ENCODE measurements around the gene NOP14.
"Not testable (repeated sequence)": the region's sequence is repeated elsewhere in the genome, so short reads cannot be mapped to it uniquely, and the experiment has no call there.

NOP14 gene

DNA sequence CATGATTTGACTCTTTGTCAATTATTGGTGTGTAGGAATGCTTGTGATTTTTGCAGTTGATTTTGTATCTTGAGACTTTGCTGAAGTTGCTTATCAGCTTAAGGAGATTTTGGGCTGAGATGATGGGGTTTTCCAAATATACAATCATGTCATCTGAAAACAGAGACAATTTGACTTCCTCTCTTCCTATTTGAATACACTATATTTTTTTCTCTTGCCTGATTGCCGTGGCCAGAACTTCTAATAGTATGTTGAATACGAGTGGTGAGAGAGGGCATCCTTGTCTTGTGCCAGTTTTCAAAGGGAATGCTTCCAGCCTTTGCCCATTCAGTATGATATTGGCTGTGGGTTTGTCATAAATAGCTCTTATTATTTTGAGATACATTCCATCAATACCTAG, 44.9 kb downstream of the NOP14 start:
- not testable (repeated sequence) for H3K27me3 ChIP-seq (ENCODE audit: control insufficient read depth, insufficient read depth, low read length); H3K4me3 ChIP-seq (ENCODE audit: low read depth, low read length); H3K9me3 ChIP-seq (ENCODE audit: control insufficient read depth, insufficient read depth, low read length); H3K27ac ChIP-seq (ENCODE audit: low read depth, low read length); H3K9ac ChIP-seq (ENCODE audit: low read depth, low read length)
- peaks cover 15% of the 10 kb centered on the region for H3K4me1 ChIP-seq (ENCODE audit: control insufficient read depth, insufficient read depth, low read length)
- peaks cover 23% of the 10 kb centered on the region for H3K36me3 ChIP-seq (ENCODE audit: control insufficient read depth, insufficient read depth, low read length)

GRCh38 chr4:2916696-2917095, 46.5 kb downstream of the NOP14 start:
- not testable (repeated sequence) for H3K4me3 ChIP-seq (ENCODE audit: low read depth, low read length); H3K4me1 ChIP-seq (ENCODE audit: control insufficient read depth, insufficient read depth, low read length); H3K27ac ChIP-seq (ENCODE audit: low read depth, low read length); H3K9me3 ChIP-seq (ENCODE audit: control insufficient read depth, insufficient read depth, low read length); H3K9ac ChIP-seq (ENCODE audit: low read depth, low read length); H3K27me3 ChIP-seq (ENCODE audit: control insufficient read depth, insufficient read depth, low read length)
- peaks cover 31% of the 10 kb centered on the region for H3K36me3 ChIP-seq (ENCODE audit: control insufficient read depth, insufficient read depth, low read length)

- no peak overlapping the region for H3K9ac ChIP-seq (ENCODE audit: low read depth, low read length)
- no peaks in the 10 kb centered on the region for H3K27me3 ChIP-seq (ENCODE audit: control insufficient read depth, insufficient read depth, low read length)
- no peak overlapping the region for H3K4me3 ChIP-seq (ENCODE audit: low read depth, low read length)
- H3K27ac ChIP-seq (ENCODE audit: low read depth, low read length): no peak overlapping the region
- H3K9me3 ChIP-seq (ENCODE audit: control insufficient read depth, insufficient read depth, low read length): no peaks in the 10 kb centered on the region; the same call in 1 of the 2 replicates
- no peaks in the 10 kb centered on the region for H3K4me1 ChIP-seq (ENCODE audit: control insufficient read depth, insufficient read depth, low read length)
- peaks cover 38% of the 10 kb centered on the region for H3K36me3 ChIP-seq (ENCODE audit: control insufficient read depth, insufficient read depth, low read length)
These were observed 47.4 kb downstream of the NOP14 start for GRCh38 chr4:2915789-2916188.

DNA sequence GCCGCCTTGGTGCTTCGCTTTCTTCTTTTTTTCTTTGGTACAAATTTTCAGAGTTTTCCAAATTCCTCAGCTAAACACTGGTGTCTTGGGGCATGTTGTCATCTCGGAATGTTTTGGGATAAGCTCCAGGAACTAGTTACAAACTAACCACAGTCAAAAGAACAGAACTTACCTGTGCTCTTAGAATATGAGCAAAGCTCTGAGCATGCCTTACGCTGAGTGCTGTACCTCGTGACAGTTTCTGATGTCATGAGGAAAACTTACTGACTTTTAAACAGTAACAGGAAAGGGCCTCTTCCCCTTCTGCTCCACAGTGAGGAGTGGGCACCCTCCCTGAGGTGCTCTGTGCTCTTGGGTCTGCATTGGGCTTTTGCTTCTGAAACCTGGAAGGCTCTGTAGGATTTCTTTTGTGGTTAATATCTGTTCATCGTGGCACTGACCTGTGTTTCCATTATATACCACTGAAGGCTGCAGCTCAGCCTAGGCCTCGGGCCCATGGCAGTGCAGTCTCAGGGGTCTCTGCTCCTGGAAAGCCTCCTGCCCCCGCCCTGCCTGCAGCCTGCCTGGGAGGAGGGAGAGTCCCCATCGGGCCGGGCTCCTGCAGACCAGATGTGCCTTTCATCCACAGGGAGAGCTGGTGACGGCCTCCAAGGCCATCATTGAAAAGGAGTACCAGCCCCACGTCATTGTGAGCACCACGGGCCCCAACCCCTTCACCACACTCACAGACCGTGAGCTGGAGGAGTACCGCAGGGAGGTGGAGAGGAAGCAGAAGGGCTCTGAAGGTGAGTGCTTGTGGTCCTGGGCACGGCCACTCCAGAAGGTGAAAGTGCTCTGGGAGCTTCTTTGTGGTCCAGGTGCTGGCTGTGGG, 48.7 kb downstream of the NOP14 start:
- Histone ChIP-seq H3K9ac (ENCODE audit: low read depth, low read length) (no peak overlapping the region), H3K27me3 (ENCODE audit: control insufficient read depth, insufficient read depth, low read length) (no peaks in the 10 kb centered on the region), H3K36me3 (ENCODE audit: control insufficient read depth, insufficient read depth, low read length) (peaks cover 51% of the 10 kb centered on the region), H3K4me1 (ENCODE audit: control insufficient read depth, insufficient read depth, low read length) (no peaks in the 10 kb centered on the region), H3K9me3 (ENCODE audit: control insufficient read depth, insufficient read depth, low read length) (no peaks in the 10 kb centered on the region), H3K27ac (ENCODE audit: low read depth, low read length) (no peak overlapping the region), H3K4me3 (ENCODE audit: low read depth, low read length) (no peak overlapping the region)

DNA sequence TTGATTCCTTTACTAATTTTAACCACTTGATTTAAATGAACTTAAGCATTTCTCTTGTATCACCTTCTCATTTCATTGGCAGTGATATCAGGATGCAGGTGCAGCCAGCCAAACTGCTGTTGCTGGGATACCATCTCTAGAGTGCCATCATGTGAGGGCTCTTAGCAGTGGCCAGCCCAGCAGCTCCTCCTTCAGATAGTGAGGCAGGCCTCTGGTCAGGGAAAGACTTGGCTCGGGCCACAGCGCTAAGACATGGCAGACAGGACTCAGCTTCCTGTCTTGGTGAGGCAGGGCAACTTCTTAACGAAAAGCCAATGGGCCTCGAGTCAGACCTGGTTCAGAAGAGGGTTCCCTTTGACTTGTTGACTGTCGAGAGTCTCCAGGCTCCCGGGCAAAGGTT, 50.0 kb downstream of the NOP14 start:
- no peak overlapping the region for H3K9ac ChIP-seq (ENCODE audit: low read depth, low read length)
- H3K9me3 ChIP-seq (ENCODE audit: control insufficient read depth, insufficient read depth, low read length): no peaks in the 10 kb centered on the region
- no peak overlapping the region for H3K4me3 ChIP-seq (ENCODE audit: low read depth, low read length)
- H3K27me3 ChIP-seq (ENCODE audit: control insufficient read depth, insufficient read depth, low read length): no peaks in the 10 kb centered on the region
- H3K27ac ChIP-seq (ENCODE audit: low read depth, low read length): no peak overlapping the region
- H3K4me1 ChIP-seq (ENCODE audit: control insufficient read depth, insufficient read depth, low read length): no peaks in the 10 kb centered on the region
- peaks cover 64% of the 10 kb centered on the region for H3K36me3 ChIP-seq (ENCODE audit: control insufficient read depth, insufficient read depth, low read length)

DNA sequence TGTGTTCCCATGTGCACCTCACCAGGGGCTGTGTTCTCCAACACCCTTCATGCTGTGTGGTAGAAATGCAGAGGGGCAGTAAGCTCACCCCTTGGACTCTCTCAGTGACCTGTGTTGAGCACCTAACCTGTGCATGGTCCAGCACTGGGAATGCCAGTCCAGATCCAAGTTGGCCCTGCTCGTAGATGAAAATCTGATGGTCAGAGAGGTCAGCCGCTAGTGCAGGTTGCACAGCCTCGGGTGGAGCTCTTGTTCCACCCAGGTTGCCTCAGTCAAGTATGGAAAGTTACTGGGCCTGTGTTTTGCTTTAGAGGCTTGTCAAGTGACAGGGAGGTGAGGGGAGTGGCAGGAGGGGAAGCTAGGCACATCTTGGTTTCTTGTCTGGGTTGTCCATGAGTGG, 51.3 kb downstream of the NOP14 start:
- Histone ChIP-seq H3K9ac (ENCODE audit: low read depth, low read length) (no peak overlapping the region), H3K4me1 (ENCODE audit: control insufficient read depth, insufficient read depth, low read length) (no peaks in the 10 kb centered on the region), H3K9me3 (ENCODE audit: control insufficient read depth, insufficient read depth, low read length) (no peaks in the 10 kb centered on the region), H3K4me3 (ENCODE audit: low read depth, low read length) (no peak overlapping the region), H3K27me3 (ENCODE audit: control insufficient read depth, insufficient read depth, low read length) (no peaks in the 10 kb centered on the region), H3K36me3 (ENCODE audit: control insufficient read depth, insufficient read depth, low read length) (peaks cover 76% of the 10 kb centered on the region), H3K27ac (ENCODE audit: low read depth, low read length) (no peak overlapping the region)

DNA sequence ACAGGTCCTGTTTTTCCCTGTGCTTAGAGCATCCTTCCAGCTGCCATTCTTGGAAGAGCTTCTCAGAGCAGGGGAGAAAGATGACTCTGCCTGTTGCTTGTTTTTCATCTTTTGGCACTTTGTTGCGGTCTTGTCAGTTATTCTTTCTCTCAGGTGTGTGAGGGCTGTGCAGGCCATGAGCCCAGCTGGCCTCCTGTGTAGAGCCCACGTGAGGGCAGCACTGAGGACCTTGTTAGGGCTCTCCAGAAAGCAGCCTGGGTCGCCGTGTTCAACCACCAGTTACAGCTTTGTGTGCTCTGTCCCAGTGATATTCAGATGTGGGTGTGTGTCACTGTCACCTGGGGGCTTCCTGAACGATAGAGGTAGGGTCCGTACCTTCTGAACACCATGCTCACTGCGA, 52.8 kb downstream of the NOP14 start:
- H3K4me3 ChIP-seq (ENCODE audit: low read depth, low read length): no peak overlapping the region
- no peak overlapping the region for H3K27ac ChIP-seq (ENCODE audit: low read depth, low read length)
- H3K36me3 ChIP-seq (ENCODE audit: control insufficient read depth, insufficient read depth, low read length): peaks cover 85% of the 10 kb centered on the region
- H3K27me3 ChIP-seq (ENCODE audit: control insufficient read depth, insufficient read depth, low read length): no peaks in the 10 kb centered on the region
- H3K9me3 ChIP-seq (ENCODE audit: control insufficient read depth, insufficient read depth, low read length): no peaks in the 10 kb centered on the region
- H3K4me1 ChIP-seq (ENCODE audit: control insufficient read depth, insufficient read depth, low read length): no peaks in the 10 kb centered on the region
- H3K9ac ChIP-seq (ENCODE audit: low read depth, low read length): no peak overlapping the region

DNA sequence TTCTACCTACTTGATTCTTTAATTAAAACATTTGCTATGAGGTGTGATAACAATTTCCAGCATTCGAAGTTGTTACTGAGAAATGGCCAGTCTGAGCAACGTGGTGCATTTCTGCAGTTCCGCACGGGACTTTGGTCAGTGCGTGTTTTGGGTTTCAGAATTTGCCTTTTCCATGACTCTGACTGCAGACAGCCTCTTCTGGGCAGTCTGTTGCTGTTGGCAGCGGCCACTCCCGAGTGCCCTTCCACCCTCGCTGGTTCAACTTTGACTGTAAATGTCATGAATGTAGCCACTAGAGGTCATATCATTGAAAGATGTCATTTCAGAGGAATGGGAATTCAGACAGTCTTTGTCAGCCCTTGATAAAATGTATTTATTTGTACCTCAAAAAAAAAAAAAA, 53.6 kb downstream of the NOP14 start:
- no peak overlapping the region for H3K9ac ChIP-seq (ENCODE audit: low read depth, low read length)
- no peak overlapping the region for H3K4me3 ChIP-seq (ENCODE audit: low read depth, low read length)
- H3K27ac ChIP-seq (ENCODE audit: low read depth, low read length): no peak overlapping the region
- no peaks in the 10 kb centered on the region for H3K9me3 ChIP-seq (ENCODE audit: control insufficient read depth, insufficient read depth, low read length)
- peaks cover 85% of the 10 kb centered on the region for H3K36me3 ChIP-seq (ENCODE audit: control insufficient read depth, insufficient read depth, low read length)
- no peaks in the 10 kb centered on the region for H3K4me1 ChIP-seq (ENCODE audit: control insufficient read depth, insufficient read depth, low read length)
- H3K27me3 ChIP-seq (ENCODE audit: control insufficient read depth, insufficient read depth, low read length): no peaks in the 10 kb centered on the region

DNA sequence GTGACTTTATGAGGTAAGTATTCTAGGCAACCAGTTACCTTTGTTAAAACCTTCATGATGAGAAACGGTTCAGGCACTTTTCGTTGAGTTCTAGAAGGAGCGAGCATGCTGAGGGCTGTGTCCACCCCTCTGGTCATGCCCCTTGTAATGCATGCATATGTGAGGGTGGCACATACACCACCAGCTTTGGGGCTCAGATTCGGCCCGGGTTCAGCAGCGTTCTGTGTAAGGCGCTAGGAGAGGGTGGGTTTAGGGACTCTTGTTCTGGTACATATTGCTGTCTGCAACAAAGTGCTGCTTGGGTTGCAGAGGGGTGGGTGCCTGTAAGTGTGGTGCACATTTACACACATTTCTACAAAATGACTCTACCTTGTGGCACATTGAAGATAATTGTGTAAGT, 54.5 kb downstream of the NOP14 start:
- Histone ChIP-seq H3K4me3 (ENCODE audit: low read depth, low read length) (no peak overlapping the region), H3K9me3 (ENCODE audit: control insufficient read depth, insufficient read depth, low read length) (no peaks in the 10 kb centered on the region), H3K36me3 (ENCODE audit: control insufficient read depth, insufficient read depth, low read length) (peaks cover 89% of the 10 kb centered on the region), H3K9ac (ENCODE audit: low read depth, low read length) (no peak overlapping the region), H3K27ac (ENCODE audit: low read depth, low read length) (no peak overlapping the region), H3K27me3 (ENCODE audit: control insufficient read depth, insufficient read depth, low read length) (no peaks in the 10 kb centered on the region), H3K4me1 (ENCODE audit: control insufficient read depth, insufficient read depth, low read length) (no peaks in the 10 kb centered on the region)

GRCh38 chr4:2907706-2908293, 55.4 kb downstream of the NOP14 start:
- H3K4me1 ChIP-seq (ENCODE audit: control insufficient read depth, insufficient read depth, low read length): no peaks in the 10 kb centered on the region
- no peak overlapping the region for H3K9ac ChIP-seq (ENCODE audit: low read depth, low read length)
- peaks cover 90% of the 10 kb centered on the region for H3K36me3 ChIP-seq (ENCODE audit: control insufficient read depth, insufficient read depth, low read length)
- H3K27me3 ChIP-seq (ENCODE audit: control insufficient read depth, insufficient read depth, low read length): no peaks in the 10 kb centered on the region
- H3K9me3 ChIP-seq (ENCODE audit: control insufficient read depth, insufficient read depth, low read length): no peaks in the 10 kb centered on the region
- H3K4me3 ChIP-seq (ENCODE audit: low read depth, low read length): no peak overlapping the region
- H3K27ac ChIP-seq (ENCODE audit: low read depth, low read length): no peak overlapping the region

DNA sequence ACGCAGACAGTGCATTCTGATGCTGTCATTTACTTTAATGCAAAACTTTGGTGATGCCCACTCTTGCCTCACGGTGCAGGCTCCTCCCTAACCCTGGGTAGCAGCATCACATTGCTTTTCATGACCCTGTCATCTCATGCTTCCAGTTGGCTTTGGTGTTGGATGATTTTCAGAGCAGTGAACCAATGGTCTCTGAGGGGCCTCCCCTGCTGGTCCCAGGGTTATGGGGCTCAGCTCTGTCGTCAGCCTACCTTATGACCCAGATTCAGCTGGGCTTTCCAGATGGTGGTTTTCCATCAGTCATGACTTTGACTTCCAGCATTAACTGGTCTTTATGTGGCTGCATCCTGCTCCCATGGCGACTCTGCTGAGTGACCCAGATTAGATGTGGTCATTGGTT, 56.0 kb downstream of the NOP14 start:
- peaks cover 90% of the 10 kb centered on the region for H3K36me3 ChIP-seq (ENCODE audit: control insufficient read depth, insufficient read depth, low read length)
- no peaks in the 10 kb centered on the region for H3K9me3 ChIP-seq (ENCODE audit: control insufficient read depth, insufficient read depth, low read length)

More for the DNA sequence above, 56.0 kb downstream of the NOP14 start:
- Histone ChIP-seq H3K27ac (ENCODE audit: low read depth, low read length) (no peak overlapping the region), H3K9ac (ENCODE audit: low read depth, low read length) (no peak overlapping the region), H3K4me3 (ENCODE audit: low read depth, low read length) (no peak overlapping the region), H3K4me1 (ENCODE audit: control insufficient read depth, insufficient read depth, low read length) (no peaks in the 10 kb centered on the region), H3K27me3 (ENCODE audit: control insufficient read depth, insufficient read depth, low read length) (no peaks in the 10 kb centered on the region)

Measured in HUES48 (cell line).